Measurements from ENCODE around the gene NASP. TPM values are rescaled to one million over a fixed set of nuclear protein-coding genes. Genes with fewer than 3 reads are reported as not detected.

NASP gene
- total RNA-seq, 1 donor from 2014 or later = 29.5 TPM

GRCh38 chr1:45654540-45655280 is 70.9 kb downstream of the NASP start:
- ATAC-seq (no peak), DNase-seq (no peak)
- intact Hi-C loops (cut with micrococcal nuclease) = no loop called here

GRCh38 chr1:45656573-45657226 is 72.9 kb downstream of the NASP start:
- no peak for DNase-seq
- ATAC-seq = no peak
- intact Hi-C loops (cut with micrococcal nuclease) = no loop called here

DNA sequence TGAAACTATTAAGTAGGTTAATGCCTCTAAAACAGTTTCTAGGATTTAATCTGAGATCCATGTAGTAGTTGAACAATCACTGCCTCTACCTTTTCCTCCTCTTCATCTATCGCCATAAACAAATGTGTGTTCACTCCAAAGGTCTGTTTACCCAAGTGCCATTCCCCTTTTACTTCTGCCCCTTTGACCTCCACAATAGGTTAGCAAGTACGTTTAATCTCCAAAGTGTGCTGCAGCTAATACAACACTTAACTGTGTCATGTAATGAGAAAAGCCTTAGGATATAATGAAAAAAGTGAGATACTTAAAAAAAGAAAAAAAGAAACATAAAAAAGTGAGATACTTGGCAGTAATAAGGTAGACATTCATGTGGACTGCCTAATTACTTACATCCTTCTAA is 74.3 kb downstream of the NASP start:
- intact Hi-C loops (cut with micrococcal nuclease) = no loop called here
- DNase-seq (no peak), ATAC-seq (no peak)

DNA sequence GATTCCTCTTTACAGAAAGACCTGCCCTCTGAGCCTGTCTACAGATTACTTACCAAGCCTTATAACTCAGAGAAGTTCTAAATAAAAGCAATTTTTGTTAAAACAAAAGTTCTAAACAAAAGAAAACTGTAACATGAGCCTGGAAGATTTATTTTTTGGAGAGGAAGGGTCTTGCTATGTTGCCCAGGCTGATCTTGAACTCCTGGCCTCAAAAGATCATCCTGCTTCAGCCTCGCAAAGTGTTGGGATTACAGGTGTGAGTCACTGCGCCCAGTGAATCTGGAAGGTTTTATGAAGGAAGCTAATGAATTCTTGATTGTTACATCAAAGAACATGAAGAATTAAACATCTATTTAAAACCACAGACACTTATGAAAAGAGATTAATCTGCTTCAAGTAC is 75.4 kb downstream of the NASP start:
- intact Hi-C loops (cut with micrococcal nuclease) = no loop called here
- ATAC-seq (no peak), DNase-seq (no peak)

GRCh38 chr1:45660336-45660735 is 76.5 kb downstream of the NASP start:
- DNase-seq = no peak
- no peak for ATAC-seq
- intact Hi-C loops (cut with micrococcal nuclease) = no loop called here

GRCh38 chr1:45666836-45667235 is 83.0 kb downstream of the NASP start:
- ATAC-seq = peak; percentile 55

GRCh38 chr1:45667321-45668111 is 83.7 kb downstream of the NASP start:
- intact Hi-C loops (cut with micrococcal nuclease) = no loop called here
- DNase-seq (no peak), ATAC-seq (peak; percentile 50)

More at GRCh38 chr1:45666836-45667235, 83.0 kb downstream of the NASP start:
- DNase-seq = no peak
- intact Hi-C loops (cut with micrococcal nuclease) = no loop called here

Other genes starting within 250 kb of the NASP start
- 3.5 TPM for gene TOE1, start 243.9 kb upstream of the NASP start, total RNA-seq
- gene MUTYH, start 243.6 kb upstream of the NASP start, total RNA-seq = 7.7 TPM
- gene TESK2, start 92.9 kb upstream of the NASP start, total RNA-seq = 1.9 TPM
- 0.30 TPM for gene CCDC163, start 84.0 kb upstream of the NASP start, total RNA-seq
- gene MMACHC, start 83.7 kb upstream of the NASP start, total RNA-seq = 24.7 TPM
- 311 TPM for gene PRDX1, start 62.2 kb upstream of the NASP start, total RNA-seq
- 43.2 TPM for gene AKR1A1, start 33.2 kb upstream of the NASP start, total RNA-seq
- 0.64 TPM for gene CCDC17, start 40.0 kb downstream of the NASP start, total RNA-seq
- gene GPBP1L1, start 102.5 kb downstream of the NASP start, total RNA-seq = 78.9 TPM
- gene TMEM69, start 104.1 kb downstream of the NASP start, total RNA-seq = 21.7 TPM
- gene IPP, start 166.6 kb downstream of the NASP start, total RNA-seq = 12.2 TPM
- gene MAST2, start 219.6 kb downstream of the NASP start, total RNA-seq = 103 TPM